HPDE6-E6E7 (cell line): Measurements from ENCODE around the gene BANP.
"Not testable (repeated sequence)": the region's sequence is repeated elsewhere in the genome, so short reads cannot be mapped to it uniquely, and the experiment has no call there.

Experiments used
- DNase-seq: peaks from one replicate; pipeline ENCODE4 v3.0.0; 2011; ENCODE audit warnings: missing footprints; ENCODE audit errors: extremely low spot score

Gene BANP

DNA sequence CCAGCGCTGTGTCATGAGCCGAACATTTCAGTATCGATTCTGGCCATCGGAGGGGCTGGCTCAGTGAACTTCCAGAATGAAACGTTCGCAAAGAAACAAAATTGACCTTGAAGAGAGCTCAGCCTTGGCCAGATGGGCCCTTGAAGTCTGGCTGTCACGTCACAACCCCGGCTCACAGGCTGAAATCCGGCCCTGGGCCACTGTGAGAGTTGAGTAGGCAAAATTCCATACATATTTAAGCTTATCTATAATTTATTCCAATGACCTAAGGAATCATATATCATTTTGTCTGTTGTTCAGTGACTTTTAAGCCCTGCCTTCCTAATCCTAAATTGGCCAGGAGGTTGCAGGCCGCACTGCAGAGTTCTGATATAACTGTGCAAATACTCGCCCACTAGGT lies 170.2 kb downstream of the BANP start:
- not testable (repeated sequence) for DNase-seq

DNA sequence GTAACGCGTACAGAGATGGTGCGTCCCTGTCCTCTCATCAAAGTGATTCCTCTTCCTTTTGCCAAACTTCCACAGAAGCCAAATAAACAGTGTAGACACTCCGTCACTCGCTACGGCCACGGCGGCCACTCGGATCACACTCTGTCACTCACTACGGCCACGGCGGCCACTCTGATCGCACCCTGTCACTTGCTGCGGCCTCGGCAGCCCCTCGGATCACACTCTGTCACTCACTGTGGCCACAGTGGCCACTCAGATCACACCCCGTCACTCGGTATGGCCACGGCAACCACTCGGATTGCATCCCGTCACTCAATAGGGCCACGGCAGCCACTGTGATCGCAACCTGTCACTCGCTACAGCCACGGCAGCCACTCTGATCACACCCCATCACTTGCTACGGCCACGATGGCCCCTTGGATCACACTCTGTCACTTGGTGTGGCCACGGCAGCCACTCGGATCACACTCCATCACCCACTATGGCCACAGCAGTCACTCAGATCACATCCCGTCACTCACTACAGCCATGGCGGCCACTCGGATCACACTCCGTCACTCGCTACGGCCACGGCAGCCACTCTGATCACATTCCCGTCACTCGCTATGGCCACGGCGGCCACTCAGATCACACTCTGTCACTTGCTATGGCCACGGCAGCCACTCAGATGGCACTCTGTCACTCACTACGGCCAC lies 170.8 kb downstream of the BANP start:
- no peak for DNase-seq
